Hepatocyte (in vitro differentiated cells): Measurements from ENCODE around the gene EMC1. TPM values are rescaled to one million over a fixed set of nuclear protein-coding genes. Genes with fewer than 3 reads are reported as not detected.
A peak's percentile ranks its signal among the peaks of the same experiment; 100 is the strongest.

Source experiments
- DNase-seq: peaks from one replicate; pipeline ENCODE4 v3.0.0-alpha.2; 2016; ENCODE audit warnings: low spot score
- H2AFZ ChIP-seq: fragments of 200-600 bp; sonication (generic); 2 replicates; pipeline ENCODE4 v1.6.0; 2016; ENCODE audit warnings: antibody characterized with exemption, mild to moderate bottlenecking
- H3K27ac ChIP-seq: fragments of 200-600 bp; sonication (generic); 2 replicates; pipeline ENCODE4 v1.5.1; 2016; ENCODE audit warnings: mild to moderate bottlenecking
- H3K27me3 ChIP-seq: fragments of 200-600 bp; sonication (generic); 2 replicates; pipeline ENCODE4 v1.6.1; 2016
- H3K36me3 ChIP-seq: fragments of 200-600 bp; sonication (generic); replicated peaks from 2 replicates; pipeline ENCODE4 v1.5.1; 2016; ENCODE audit warnings: low read depth; ENCODE audit not compliant: insufficient read depth
- H3K4me1 ChIP-seq: fragments of 200-600 bp; sonication (generic); 2 replicates; pipeline ENCODE4 v1.5.1; 2016; ENCODE audit warnings: mild to moderate bottlenecking, moderate library complexity; ENCODE audit not compliant: insufficient read depth
- H3K4me2 ChIP-seq: fragments of 200-600 bp; sonication (generic); 2 replicates; pipeline ENCODE4 v1.6.0; 2016
- H3K4me3 ChIP-seq: fragments of 200-600 bp; sonication (generic); 2 replicates; pipeline ENCODE4 v1.5.1; 2016; ENCODE audit warnings: mild to moderate bottlenecking
- H3K79me2 ChIP-seq: fragments of 200-600 bp; sonication (generic); 2 replicates; pipeline ENCODE4 v1.6.0; 2017; ENCODE audit warnings: mild to moderate bottlenecking
- H3K9me2 ChIP-seq: fragments of 200-600 bp; sonication (generic); replicated peaks from 2 replicates; pipeline ENCODE4 v1.6.0; 2017; ENCODE audit warnings: mild to moderate bottlenecking; ENCODE audit not compliant: insufficient read depth
- H3K9me3 ChIP-seq: fragments of 200-600 bp; sonication (generic); 2 replicates; pipeline ENCODE4 v1.5.1; 2016; ENCODE audit warnings: low read depth, mild to moderate bottlenecking
- H4K20me1 ChIP-seq: fragments of 200-600 bp; sonication (generic); 2 replicates; pipeline ENCODE4 v1.6.0; 2016; ENCODE audit warnings: mild to moderate bottlenecking; ENCODE audit not compliant: insufficient read depth, poor library complexity, severe bottlenecking
- CTCF ChIP-seq: fragments of 200-600 bp; sonication (generic); IDR thresholded peaks from 2 replicates; pipeline ENCODE4 v1.5.1; 2016; ENCODE audit warnings: antibody characterized with exemption, mild to moderate bottlenecking; ENCODE audit not compliant: poor library complexity
- EZH2 ChIP-seq: fragments of 200-600 bp; sonication (generic); IDR thresholded peaks from 2 replicates; pipeline ENCODE4 v1.6.1; 2016; ENCODE audit warnings: antibody characterized with exemption, mild to moderate bottlenecking, borderline replicate concordance
- EZH2phosphoT487 ChIP-seq: fragments of 200-600 bp; sonication (generic); IDR thresholded peaks from one replicate; pipeline ENCODE4 v1.6.1; 2018; ENCODE audit warnings: antibody characterized with exemption, mild to moderate bottlenecking, low read depth, moderate library complexity; ENCODE audit not compliant: unreplicated experiment, severe bottlenecking
- WGBS: methylation state at CpG from one replicate; pipeline ENCODE4 v1.1.6; 2016; ENCODE audit warnings: low lambda C conversion rate; ENCODE audit errors: missing lambda C conversion rate; 5-methylcytosine and 5-hydroxymethylcytosine counted together
- polyA plus RNA-seq: library from polyadenylated mRNA; unstranded; fragments of >200 nt; fragmentation: Nextera tagmentation; extraction: Ambion mirVana; gene quantifications from 2 replicates; pipeline ENCODE4 v1.2.1, GENCODE V29; 2016
- total RNA-seq: library from RNA; depleted of rRNA; stranded (reverse); fragments of >200 nt; gene quantifications from 2 replicates; pipeline ENCODE4 v1.2.3, GENCODE V29; 2014

EMC1 gene
- total and polyA plus RNA-seq, 2 experiments from 2014 or later = 33.2 to 35.8 TPM

- peaks cover 2% of the 10 kb centered on the region for H3K36me3 ChIP-seq
- H3K4me3 ChIP-seq = no peak overlapping the region
- H3K27me3 ChIP-seq = no peaks in the 10 kb centered on the region
- H3K79me2 ChIP-seq = peaks cover 76% of the 10 kb centered on the region
- TF ChIP-seq EZH2 = no peak
- no peak for TF ChIP-seq EZH2phosphoT487
- no peak for TF ChIP-seq CTCF
- no peak overlapping the region for H3K4me2 ChIP-seq
- H3K9me3 ChIP-seq = no peaks in the 10 kb centered on the region
- H2AFZ ChIP-seq = no peak overlapping the region
- peaks cover 22% of the 10 kb centered on the region for H4K20me1 ChIP-seq
- no peak for DNase-seq
- H3K9me2 ChIP-seq = no peaks in the 10 kb centered on the region
- H3K27ac ChIP-seq = no peak overlapping the region
- 88% methylated on average over 4 of the region's 4 CpGs for WGBS
- H3K4me1 ChIP-seq = peaks cover 34% of the 10 kb centered on the region
These were observed 52.5 kb downstream of the EMC1 start for GRCh38 chr1:19198820-19199219.

GRCh38 chr1:19197845-19198244, 53.5 kb downstream of the EMC1 start:
- Histone ChIP-seq H3K9me2 (no peaks in the 10 kb centered on the region), H3K9me3 (no peaks in the 10 kb centered on the region), H2AFZ (no peak overlapping the region), H3K27me3 (no peaks in the 10 kb centered on the region), H3K36me3 (peaks cover 11% of the 10 kb centered on the region), H3K79me2 (peaks cover 75% of the 10 kb centered on the region), H3K27ac (no peak overlapping the region), H3K4me3 (no peak overlapping the region), H3K4me1 (peaks cover 24% of the 10 kb centered on the region), H3K4me2 (no peak overlapping the region), H4K20me1 (peaks cover 19% of the 10 kb centered on the region)
- TF ChIP-seq CTCF (no peak), EZH2 (no peak), EZH2phosphoT487 (no peak)
- 66% methylated on average over 2 of the region's 2 CpGs for WGBS
- DNase-seq = no peak

- Histone ChIP-seq H3K4me2 (no peak overlapping the region), H3K4me1 (peaks cover 14% of the 10 kb centered on the region), H4K20me1 (peaks cover 19% of the 10 kb centered on the region), H3K27me3 (no peaks in the 10 kb centered on the region), H3K36me3 (peaks cover 12% of the 10 kb centered on the region), H3K79me2 (peaks cover 68% of the 10 kb centered on the region), H3K4me3 (no peak overlapping the region), H3K9me2 (no peaks in the 10 kb centered on the region), H3K27ac (peak overlapping the region; percentile 6), H3K9me3 (no peaks in the 10 kb centered on the region), H2AFZ (no peak overlapping the region)
- WGBS = 56% methylated on average over 3 of the region's 3 CpGs
- DNase-seq = no peak
- no peak for TF ChIP-seq CTCF
- no peak for TF ChIP-seq EZH2
- no peak for TF ChIP-seq EZH2phosphoT487
These were observed 55.0 kb downstream of the EMC1 start for GRCh38 chr1:19196331-19196730.

GRCh38 chr1:19193004-19193403, 58.3 kb downstream of the EMC1 start:
- H3K79me2 ChIP-seq = peaks cover 61% of the 10 kb centered on the region
- H4K20me1 ChIP-seq = peaks cover 15% of the 10 kb centered on the region
- DNase-seq = no peak
- WGBS = 86% methylated on average over 3 of the region's 3 CpGs
- no peak overlapping the region for H3K4me2 ChIP-seq
- H3K9me2 ChIP-seq = no peaks in the 10 kb centered on the region
- no peaks in the 10 kb centered on the region for H3K9me3 ChIP-seq
- H3K4me1 ChIP-seq = peaks cover 5% of the 10 kb centered on the region
- no peak overlapping the region for H3K27ac ChIP-seq
- H3K27me3 ChIP-seq = no peaks in the 10 kb centered on the region
- TF ChIP-seq EZH2 (no peak), EZH2phosphoT487 (no peak), CTCF (no peak)
- no peak overlapping the region for H3K4me3 ChIP-seq
- peaks cover 12% of the 10 kb centered on the region for H3K36me3 ChIP-seq
- H2AFZ ChIP-seq = no peak overlapping the region
